H1 (cell line): Measurements from ENCODE around the gene PI4KB. TPM values are rescaled to one million over a fixed set of nuclear protein-coding genes. Genes with fewer than 3 reads are reported as not detected.

ENCODE experiments used
- CTCF ChIA-PET: fragments of 300-600 bp; sonication (Branson Sonifier 250); formaldehyde crosslinking; loops from one replicate; lab custom pipeline; 2021; ENCODE audit not compliant: partially characterized antibody; lab: Charles Lee
- POLR2A ChIA-PET: fragments of 300-600 bp; sonication (Branson Sonifier 250); formaldehyde crosslinking; loops from one replicate; lab custom pipeline; 2021; ENCODE audit warnings: inconsistent platforms; ENCODE audit not compliant: partially characterized antibody; lab: Charles Lee
- DNase-seq, 2 experiments: peaks; one replicate each; pipeline versions ENCODE4 v3.0.0 to v3.0.0-alpha.2; 2010 to 2022; ENCODE audit warnings: low spot score in 2 of 2, low read depth in 1 of 2, mixed read lengths in 1 of 2
- FAIRE-seq: peaks from 2 replicates; lab custom pipeline; 2011; peaks lifted over from hg19 to GRCh38; lab: Jason Lieb, UNC
- H2AFZ ChIP-seq: 2 replicates; pipeline ENCODE4 v1.8.1; 2012; ENCODE audit warnings: low read length, inconsistent platforms
- H2AK5ac ChIP-seq: 2 replicates; pipeline ENCODE4 v1.6.1; 2013; ENCODE audit warnings: low read depth, low read length
- H2BK120ac ChIP-seq: replicated peaks from 2 replicates; pipeline ENCODE3; 2013; ENCODE audit warnings: low read depth, low read length, inconsistent platforms
- H2BK12ac ChIP-seq: 2 replicates; pipeline ENCODE4 v1.6.1; 2013; ENCODE audit warnings: low read depth, low read length
- H2BK15ac ChIP-seq: 2 replicates; pipeline ENCODE4 v1.6.1; 2013; ENCODE audit warnings: low read length
- H2BK20ac ChIP-seq: 2 replicates; pipeline ENCODE4 v1.6.1; 2013; ENCODE audit warnings: low read length
- H2BK5ac ChIP-seq: 2 replicates; pipeline ENCODE4 v1.6.1; 2013; ENCODE audit warnings: low read depth, low read length
- H3K14ac ChIP-seq: 2 replicates; pipeline ENCODE4 v1.6.1; 2013; ENCODE audit warnings: inconsistent platforms; ENCODE audit not compliant: insufficient read length
- H3K18ac ChIP-seq: 2 replicates; pipeline ENCODE4 v1.6.1; 2013; ENCODE audit warnings: low read length; ENCODE audit errors: extremely low read depth
- H3K23ac ChIP-seq: 2 replicates; pipeline ENCODE4 v1.6.1; 2013; ENCODE audit warnings: inconsistent platforms; ENCODE audit not compliant: insufficient read length
- H3K23me2 ChIP-seq: 2 replicates; pipeline ENCODE4 v1.6.1; 2013; ENCODE audit warnings: low read depth, low read length
- H3K27ac ChIP-seq: 2 replicates; pipeline ENCODE4 v1.6.1; 2011; ENCODE audit warnings: low read depth, low read length, inconsistent platforms
- H3K27me3 ChIP-seq, 4 experiments: replicated peaks in 1 of 4; 1 replicate in 1 of 4; 2 replicates in 3 of 4; pipeline versions ENCODE4 v1.6.1 to v1.8.1; 2011 to 2013; ENCODE audit warnings: low read length in 3 of 4, mild to moderate bottlenecking in 3 of 4, inconsistent platforms in 2 of 4, mixed read lengths in 2 of 4, moderate library complexity in 1 of 4; ENCODE audit not compliant: control insufficient read depth in 3 of 4, insufficient read depth in 3 of 4; ENCODE audit errors: extremely low read depth in 1 of 4
- H3K36me3 ChIP-seq, 4 experiments: 2 replicates each; pipeline versions ENCODE4 v1.6.1 to v1.8.1; 2011 to 2013; ENCODE audit warnings: mild to moderate bottlenecking in 4 of 4, low read length in 3 of 4, moderate library complexity in 2 of 4, control low read depth in 1 of 4, inconsistent platforms in 1 of 4; ENCODE audit not compliant: insufficient read depth in 4 of 4, control insufficient read depth in 2 of 4
- H3K4ac ChIP-seq: replicated peaks from 2 replicates; pipeline ENCODE3; 2013; ENCODE audit warnings: low read length, low read depth, mixed read lengths, inconsistent platforms; ENCODE audit not compliant: insufficient read length
- H3K4me1 ChIP-seq, 4 experiments: replicated peaks in 1 of 4; 1 replicate in 1 of 4; 2 replicates in 3 of 4; pipeline versions ENCODE4 v1.6.1 to v1.8.1; 2011 to 2013; ENCODE audit warnings: low read length in 3 of 4, inconsistent platforms in 2 of 4, mixed read lengths in 1 of 4; ENCODE audit not compliant: insufficient read depth in 4 of 4, control insufficient read depth in 3 of 4
- H3K4me2 ChIP-seq, 2 experiments: 2 replicates each; pipeline versions ENCODE4 v1.6.1 to v1.8.1; 2011 to 2013; ENCODE audit warnings: low read depth in 2 of 2, low read length in 2 of 2, control low read depth in 1 of 2, inconsistent platforms in 1 of 2, mild to moderate bottlenecking in 1 of 2; ENCODE audit not compliant: insufficient read depth in 1 of 2
- H3K4me3 ChIP-seq, 4 experiments: fragments of 200-600, 300-600 bp in 1 of 4; sonication (generic), shearing (Covaris generic), sonication (Bioruptor Twin) in 1 of 4; 2 replicates each; pipeline versions ENCODE4 v1.5.1 to v1.8.1; 2011 to 2016; ENCODE audit warnings: low read length in 4 of 4, low read depth in 3 of 4, control low read depth in 2 of 4, inconsistent platforms in 2 of 4, mild to moderate bottlenecking in 2 of 4, mixed read lengths in 1 of 4, moderate library complexity in 1 of 4; ENCODE audit not compliant: insufficient read depth in 2 of 4; ENCODE audit errors: extremely low read depth in 1 of 4
- H3K56ac ChIP-seq: replicated peaks from 2 replicates; pipeline ENCODE3; 2013; ENCODE audit warnings: low read depth, mild to moderate bottlenecking, mixed read lengths, low read length, inconsistent platforms; ENCODE audit not compliant: insufficient read length
- H3K79me1 ChIP-seq: 2 replicates; pipeline ENCODE4 v1.6.1; 2013; ENCODE audit warnings: low read depth, low read length, control low read depth
- H3K79me2 ChIP-seq, 2 experiments: 2 replicates each; pipeline versions ENCODE4 v1.6.1 to v1.8.1; 2012 to 2013; ENCODE audit warnings: low read length in 2 of 2, mild to moderate bottlenecking in 2 of 2, inconsistent platforms in 1 of 2; ENCODE audit not compliant: insufficient read depth in 2 of 2, control insufficient read depth in 1 of 2
- H3K9ac ChIP-seq, 4 experiments: replicated peaks in 1 of 4; 1 replicate in 1 of 4; 2 replicates in 3 of 4; pipeline versions ENCODE4 v1.6.1 to v1.8.1; 2011 to 2013; ENCODE audit warnings: low read depth in 3 of 4, low read length in 3 of 4, control low read depth in 2 of 4, mild to moderate bottlenecking in 2 of 4, moderate library complexity in 2 of 4, inconsistent platforms in 1 of 4; ENCODE audit errors: extremely low read depth in 1 of 4
- H3K9me3 ChIP-seq, 2 experiments: 2 replicates each; pipeline versions ENCODE4 v1.6.1 to v1.8.1; 2012 to 2013; ENCODE audit warnings: mild to moderate bottlenecking in 2 of 2, moderate library complexity in 2 of 2, control low read depth in 1 of 2, inconsistent platforms in 1 of 2, low read depth in 1 of 2, low read length in 1 of 2, mixed read lengths in 1 of 2; ENCODE audit not compliant: insufficient read depth in 2 of 2
- H4K20me1 ChIP-seq, 2 experiments: replicated peaks in 1 of 2; 2 replicates each; pipeline versions ENCODE3 to v1.8.1; 2011 to 2013; ENCODE audit warnings: inconsistent platforms in 2 of 2, low read length in 2 of 2, mild to moderate bottlenecking in 1 of 2; ENCODE audit not compliant: insufficient read depth in 2 of 2, control insufficient read depth in 1 of 2
- H4K5ac ChIP-seq: 2 replicates; pipeline ENCODE4 v1.6.1; 2013; ENCODE audit warnings: low read length, low read depth, mixed read lengths, inconsistent platforms; ENCODE audit not compliant: insufficient read length
- H4K8ac ChIP-seq: 2 replicates; pipeline ENCODE4 v1.8.0; 2013; ENCODE audit warnings: mild to moderate bottlenecking, moderate library complexity, low read length, inconsistent platforms; ENCODE audit not compliant: insufficient read depth; ENCODE audit errors: extremely low read depth
- H4K91ac ChIP-seq: replicated peaks from 2 replicates; pipeline ENCODE3; 2013; ENCODE audit warnings: low read length, mixed read lengths, inconsistent platforms; ENCODE audit not compliant: insufficient read length
- ATF2 ChIP-seq: IDR thresholded peaks from 2 replicates; pipeline ENCODE4 v1.6.1; 2012; ENCODE audit warnings: low read length, inconsistent platforms
- BACH1 ChIP-seq: IDR thresholded peaks from 2 replicates; pipeline ENCODE4 v1.6.1; 2012; ENCODE audit warnings: low read length, improper control_type of control experiment
- CEBPB ChIP-seq: IDR thresholded peaks from 2 replicates; pipeline ENCODE4 v1.6.1; 2012; ENCODE audit warnings: low read depth, low read length
- CHD1 ChIP-seq: IDR thresholded peaks from 2 replicates; pipeline ENCODE4 v1.6.1; 2012; ENCODE audit warnings: low read depth, low read length, improper control_type of control experiment
- EGR1 ChIP-seq: IDR thresholded peaks from 2 replicates; pipeline ENCODE4 v1.6.1; 2011; ENCODE audit warnings: low read depth, low read length, borderline replicate concordance
- FOSL1 ChIP-seq: IDR thresholded peaks from 2 replicates; pipeline ENCODE4 v1.6.1; 2011; ENCODE audit warnings: mild to moderate bottlenecking, low read depth, low read length, moderate library complexity; ENCODE audit not compliant: insufficient read depth
- GTF2F1 ChIP-seq: IDR thresholded peaks from 2 replicates; pipeline ENCODE4 v1.6.1; 2012; ENCODE audit warnings: low read depth, low read length, improper control_type of control experiment, borderline replicate concordance
- KDM1A ChIP-seq: fragments of 200-600, 300-600 bp; sonication (generic); IDR thresholded peaks from 2 replicates; pipeline ENCODE4 v1.7.1; 2016; ENCODE audit warnings: mild to moderate bottlenecking, low read length, borderline replicate concordance
- POLR2A ChIP-seq, 2 experiments: IDR thresholded peaks; 1 replicate in 1 of 2; 2 replicates in 1 of 2; pipeline ENCODE4 v1.6.1; 2011; ENCODE audit warnings: low read depth in 2 of 2, low read length in 2 of 2, mild to moderate bottlenecking in 2 of 2; ENCODE audit errors: control extremely low read depth in 1 of 2
- SP4 ChIP-seq: IDR thresholded peaks from 2 replicates; pipeline ENCODE4 v1.6.1; 2012; ENCODE audit warnings: low read length, inconsistent platforms
- WGBS, 2 experiments: shearing (Covaris generic) in 1 of 2; methylation state at CpG; one replicate each; pipeline versions ENCODE4 v1.1.6 to v1.1.7; 2013 to 2015; ENCODE audit warnings: low lambda C conversion rate in 2 of 2, mixed read lengths in 2 of 2, inconsistent platforms in 1 of 2, low coverage in 1 of 2, missing lambda C conversion rate in 1 of 2; ENCODE audit not compliant: insufficient replicate concordance in 2 of 2, insufficient coverage in 1 of 2, insufficient read length in 1 of 2; ENCODE audit errors: extremely low coverage in 1 of 2, missing lambda C conversion rate in 1 of 2; 5-methylcytosine and 5-hydroxymethylcytosine counted together
- polyA plus RNA-seq, 7 experiments: library from polyadenylated mRNA; depleted of rRNA in 3 of 7; stranded (reverse) in 5 of 7; unstranded in 2 of 7; fragments of >200 nt in 5 of 7; fragments of 200-250 nt in 2 of 7; gene quantifications; 1 replicate in 5 of 7; 2 replicates in 1 of 7; 4 replicates in 1 of 7; pipeline versions ENCODE4 v1.2.1 to v1.2.3, GENCODE V29; 2011 to 2013; ENCODE audit warnings: missing spikeins in 2 of 7, mixed read lengths in 2 of 7
- total RNA-seq: library from RNA; stranded (reverse); fragmentation: NEBNext Ultra II Directional; extraction: Animal tissue kit (Norgen Biotek cat#: 25700); gene quantifications from 2 replicates; pipeline ENCODE4 v1.2.1, GENCODE V29; 2021

Gene PI4KB
- total and polyA plus RNA-seq, 2 of the 8 experiments (the other 6 are each of a cell fraction or from before 2014, with no cell fraction given): 30.1 to 37.1 TPM

- no peak overlapping the region for H3K9ac ChIP-seq
- H3K9me3 ChIP-seq: no peaks in the 10 kb centered on the region
- H2BK20ac ChIP-seq: no peak overlapping the region
- H3K4me3 ChIP-seq: no peak overlapping the region
- no peak overlapping the region for H2BK15ac ChIP-seq
- H3K4me1 ChIP-seq: no peaks in the 10 kb centered on the region
- H3K79me1 ChIP-seq: no peaks in the 10 kb centered on the region
- 91% methylated on average over 2 of the region's 2 CpGs; no CpG with 5 or more reads in 1 of the 2 experiments for WGBS, 2 experiments
- H2BK120ac ChIP-seq: no peak overlapping the region
- H3K79me2 ChIP-seq: no peaks in the 10 kb centered on the region
- H3K23me2 ChIP-seq: peaks cover 2% of the 10 kb centered on the region; the same call in 1 of the 2 replicates
- H2BK12ac ChIP-seq: no peak overlapping the region
- TF ChIP-seq CEBPB (no peak), BACH1 (no peak), SP4 (no peak), FOSL1 (no peak), EGR1 (no peak), CHD1 (no peak), POLR2A (IDR thresholded peaks at IDR 0.05; ENCODE audit: control extremely low read depth in 1 of 2, low read depth in 2 of 2, low read length in 2 of 2) (no peak), KDM1A (no peak), ATF2 (no peak), GTF2F1 (no peak)
- no peak for FAIRE-seq
- no peak for DNase-seq
- POLR2A ChIA-PET: interaction anchor here (0.6 to 11.6 kb wide), 6 partner anchors 14 to 263 kb away, joined by 3 to 213 read pairs (median 4); partner anchors contain the start of genes PSMB4 and TUFT1
- no peak overlapping the region for H4K8ac ChIP-seq
- H3K18ac ChIP-seq: no peak overlapping the region
- no peak overlapping the region for H2AFZ ChIP-seq
- H3K27me3 ChIP-seq: no peaks in the 10 kb centered on the region
- no peak overlapping the region for H3K4ac ChIP-seq
- CTCF ChIA-PET: interaction anchor here (0.7 to 1.2 kb wide), 4 partner anchors 20 to 64 kb away, joined by 3 to 5 read pairs (median 3); no protein-coding TSS in a partner anchor
- no peak overlapping the region for H2AK5ac ChIP-seq
- H3K36me3 ChIP-seq: no peaks in the 10 kb centered on the region
- H3K14ac ChIP-seq: no peak overlapping the region
- no peak overlapping the region for H3K23ac ChIP-seq
- H2BK5ac ChIP-seq: no peak overlapping the region
- no peaks in the 10 kb centered on the region for H4K20me1 ChIP-seq
- H3K27ac ChIP-seq: no peak overlapping the region
- no peak overlapping the region for H4K91ac ChIP-seq
- H3K4me2 ChIP-seq: no peak overlapping the region
- no peak overlapping the region for H3K56ac ChIP-seq
- H4K5ac ChIP-seq: no peak overlapping the region
These were observed 50.0 kb downstream of the PI4KB start for GRCh38 chr1:151277249-151277648.
